Liver (tissue), 9 donors: ENCODE results near the gene SNAP25. TPM values are rescaled to one million over a fixed set of nuclear protein-coding genes. Genes with fewer than 3 reads are reported as not detected.

Experiments
- DNase-seq: peaks from one replicate; pipeline ENCODE4 v3.0.0-alpha.2; 2017; ENCODE audit warnings: low spot score
- H3K27ac ChIP-seq, 2 donors: one replicate each; pipeline ENCODE4 v1.7.0; 2013; ENCODE audit warnings: inconsistent platforms in 2 of 2, low read length in 2 of 2, control low read depth in 1 of 2, low read depth in 1 of 2, mild to moderate bottlenecking in 1 of 2
- H3K27me3 ChIP-seq, 4 donors: one replicate each; pipeline versions ENCODE4 v1.6.1 to v1.7.0; 2013; ENCODE audit warnings: low read length in 3 of 4, inconsistent platforms in 1 of 4, mild to moderate bottlenecking in 1 of 4, moderate library complexity in 1 of 4; ENCODE audit not compliant: control insufficient read depth in 4 of 4, insufficient read depth in 4 of 4
- H3K36me3 ChIP-seq, 4 donors: one replicate each; pipeline versions ENCODE4 v1.6.1 to v1.7.0; 2013; ENCODE audit warnings: low read length in 3 of 4, mild to moderate bottlenecking in 3 of 4, low read depth in 1 of 4, moderate library complexity in 1 of 4; ENCODE audit not compliant: control insufficient read depth in 4 of 4, insufficient read depth in 3 of 4
- H3K4me1 ChIP-seq, 4 donors: one replicate each; pipeline versions ENCODE4 v1.6.1 to v1.7.0; 2013; ENCODE audit warnings: low read length in 3 of 4, mild to moderate bottlenecking in 3 of 4, moderate library complexity in 1 of 4; ENCODE audit not compliant: control insufficient read depth in 4 of 4, insufficient read depth in 4 of 4
- H3K4me3 ChIP-seq, 3 donors: one replicate each; pipeline versions ENCODE4 v1.6.1 to v1.7.0; 2013; ENCODE audit warnings: low read length in 3 of 3, control low read depth in 1 of 3, low read depth in 1 of 3, mild to moderate bottlenecking in 1 of 3
- H3K9ac ChIP-seq, 2 donors: one replicate each; pipeline ENCODE4 v1.7.0; 2013; ENCODE audit warnings: low read length in 2 of 2, mild to moderate bottlenecking in 2 of 2, moderate library complexity in 2 of 2, control low read depth in 1 of 2, low read depth in 1 of 2
- H3K9me3 ChIP-seq, 4 donors: one replicate each; pipeline versions ENCODE4 v1.6.1 to v1.7.0; 2013; ENCODE audit warnings: low read length in 3 of 4; ENCODE audit not compliant: control insufficient read depth in 4 of 4
- ATF3 ChIP-seq: IDR thresholded peaks from 2 replicates; pipeline ENCODE4 v1.6.1; 2016; ENCODE audit warnings: antibody characterized with exemption
- FOXA1 ChIP-seq: IDR thresholded peaks from 2 replicates; pipeline ENCODE4 v1.6.1; 2016; ENCODE audit warnings: antibody characterized with exemption
- FOXA2 ChIP-seq: IDR thresholded peaks from 2 replicates; pipeline ENCODE4 v1.6.1; 2016; ENCODE audit warnings: antibody characterized with exemption
- GABPA ChIP-seq, 2 donors: IDR thresholded peaks in 1 of 2; conservative IDR thresholded peaks in 1 of 2; 2 replicates each; pipeline ENCODE4 v1.6.1; 2016; ENCODE audit warnings: antibody characterized with exemption in 2 of 2, mild to moderate bottlenecking in 1 of 2, moderate library complexity in 1 of 2
- HNF4G ChIP-seq: IDR thresholded peaks from 2 replicates; pipeline ENCODE4 v1.6.1; 2016; ENCODE audit warnings: antibody characterized with exemption
- REST ChIP-seq: IDR thresholded peaks from 2 replicates; pipeline ENCODE4 v1.6.1; 2016; ENCODE audit warnings: antibody characterized with exemption, mild to moderate bottlenecking
- RXRA ChIP-seq, 2 donors: IDR thresholded peaks; 2 replicates each; pipeline ENCODE4 v1.6.1; 2017 to 2018; ENCODE audit warnings: antibody characterized with exemption in 2 of 2, mild to moderate bottlenecking in 1 of 2
- SP1 ChIP-seq: IDR thresholded peaks from 2 replicates; pipeline ENCODE4 v1.6.1; 2018; ENCODE audit warnings: antibody characterized with exemption, mild to moderate bottlenecking
- TAF1 ChIP-seq: conservative IDR thresholded peaks from 2 replicates; pipeline ENCODE4 v1.6.1; 2016; ENCODE audit warnings: antibody characterized with exemption, mild to moderate bottlenecking
- WGBS: extraction: QIAGEN DNeasy Blood & Tissue Kit; methylation state at CpG from one replicate; pipeline ENCODE4 v1.1.7; 2013; 5-methylcytosine and 5-hydroxymethylcytosine counted together
- polyA plus RNA-seq, 2 donors: library from polyadenylated mRNA; stranded (reverse) in 1 of 2; unstranded in 1 of 2; fragments of 200-250 nt in 1 of 2; fragments of >200 nt in 1 of 2; fragmentation: Nextera tagmentation in 1 of 2; extraction: Ambion mirVana in 1 of 2; gene quantifications; one replicate each; pipeline versions ENCODE4 v1.2.1 to v1.2.3, GENCODE V29; 2013 to 2015
- total RNA-seq, 2 donors: library from RNA; depleted of rRNA; stranded (reverse); fragments of >200 nt; gene quantifications; one replicate each; pipeline ENCODE4 v1.2.3, GENCODE V29; 2014
- TF ChIP-seq, protein P1 (sequence below): IDR thresholded peaks from 2 replicates; pipeline ENCODE4 v1.6.1; 2016; ENCODE audit warnings: antibody characterized with exemption
- TF ChIP-seq, protein P2 (sequence below): IDR thresholded peaks from 2 replicates; pipeline ENCODE4 v1.6.1; 2016; ENCODE audit warnings: antibody characterized with exemption
- donor health status: healthy.
- donor health status: healthy.
- donor health status: healthy.
- donor health status: healthy.
- donor health status: healthy.

Gene SNAP25
- total and polyA plus RNA-seq, 4 donors: 0.32 to 2.7 (median 0.56) TPM

GRCh38 chr20:10288421-10288820, 69.8 kb downstream of the SNAP25 start (continued):
- TF ChIP-seq, protein P1, sequence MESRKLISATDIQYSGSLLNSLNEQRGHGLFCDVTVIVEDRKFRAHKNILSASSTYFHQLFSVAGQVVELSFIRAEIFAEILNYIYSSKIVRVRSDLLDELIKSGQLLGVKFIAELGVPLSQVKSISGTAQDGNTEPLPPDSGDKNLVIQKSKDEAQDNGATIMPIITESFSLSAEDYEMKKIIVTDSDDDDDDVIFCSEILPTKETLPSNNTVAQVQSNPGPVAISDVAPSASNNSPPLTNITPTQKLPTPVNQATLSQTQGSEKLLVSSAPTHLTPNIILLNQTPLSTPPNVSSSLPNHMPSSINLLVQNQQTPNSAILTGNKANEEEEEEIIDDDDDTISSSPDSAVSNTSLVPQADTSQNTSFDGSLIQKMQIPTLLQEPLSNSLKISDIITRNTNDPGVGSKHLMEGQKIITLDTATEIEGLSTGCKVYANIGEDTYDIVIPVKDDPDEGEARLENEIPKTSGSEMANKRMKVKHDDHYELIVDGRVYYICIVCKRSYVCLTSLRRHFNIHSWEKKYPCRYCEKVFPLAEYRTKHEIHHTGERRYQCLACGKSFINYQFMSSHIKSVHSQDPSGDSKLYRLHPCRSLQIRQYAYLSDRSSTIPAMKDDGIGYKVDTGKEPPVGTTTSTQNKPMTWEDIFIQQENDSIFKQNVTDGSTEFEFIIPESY: no peak
- no peak for TF ChIP-seq ATF3
- TF ChIP-seq GABPA (IDR thresholded peaks at IDR 0.05 in 1 of 2, conservative IDR thresholded peaks at IDR 0.05 in 1 of 2): no peak
- TF ChIP-seq HNF4G: no peak
- TF ChIP-seq SP1: no peak
- TF ChIP-seq FOXA2: no peak
- TF ChIP-seq FOXA1: no peak

- no peak for DNase-seq
- TF ChIP-seq, protein P1: no peak
- no peak for TF ChIP-seq RXRA (IDR thresholded peaks at IDR 0.05)
- no peak for TF ChIP-seq REST
- no peak for TF ChIP-seq TAF1
- TF ChIP-seq FOXA1: no peak
- no peak for TF ChIP-seq HNF4G
- no peak for TF ChIP-seq FOXA2
- no peak for TF ChIP-seq SP1
- TF ChIP-seq, protein P2, sequence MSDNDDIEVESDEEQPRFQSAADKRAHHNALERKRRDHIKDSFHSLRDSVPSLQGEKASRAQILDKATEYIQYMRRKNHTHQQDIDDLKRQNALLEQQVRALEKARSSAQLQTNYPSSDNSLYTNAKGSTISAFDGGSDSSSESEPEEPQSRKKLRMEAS: no peak
- WGBS: 80% methylated on average over 5 of the region's 5 CpGs
- Histone ChIP-seq H3K4me1 (no peaks in the 10 kb centered on the region), H3K36me3 (no peaks in the 10 kb centered on the region), H3K4me3 (no peak overlapping the region), H3K27me3 (no peaks in the 10 kb centered on the region), H3K9ac (no peak overlapping the region), H3K27ac (no peak overlapping the region), H3K9me3 (no peaks in the 10 kb centered on the region)
Measured at GRCh38 chr20:10288954-10289646, 70.5 kb downstream of the SNAP25 start.
